ENCODE measurements around the gene MTCL3.

DNA sequence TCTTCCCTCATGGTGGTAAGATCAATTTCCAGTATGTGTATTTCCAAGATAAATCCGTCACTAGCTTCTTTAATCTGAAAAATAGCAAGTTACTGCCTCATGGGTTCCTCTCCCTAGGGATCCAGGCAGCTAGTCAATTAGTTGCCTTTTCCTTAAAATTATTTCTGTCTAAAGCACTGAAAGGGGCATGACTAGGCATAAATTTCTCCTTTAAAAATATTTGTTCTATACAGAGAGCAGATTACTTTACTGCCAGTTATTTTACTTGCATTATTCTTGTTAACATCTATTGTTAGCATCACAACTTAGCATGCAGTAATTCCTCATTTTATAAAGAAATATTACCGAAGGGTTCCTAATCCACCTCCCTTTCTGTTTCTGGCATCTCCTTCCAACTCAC lies 1.4 kb downstream of the MTCL3 start:
- TF ChIP-seq, protein P1, sequence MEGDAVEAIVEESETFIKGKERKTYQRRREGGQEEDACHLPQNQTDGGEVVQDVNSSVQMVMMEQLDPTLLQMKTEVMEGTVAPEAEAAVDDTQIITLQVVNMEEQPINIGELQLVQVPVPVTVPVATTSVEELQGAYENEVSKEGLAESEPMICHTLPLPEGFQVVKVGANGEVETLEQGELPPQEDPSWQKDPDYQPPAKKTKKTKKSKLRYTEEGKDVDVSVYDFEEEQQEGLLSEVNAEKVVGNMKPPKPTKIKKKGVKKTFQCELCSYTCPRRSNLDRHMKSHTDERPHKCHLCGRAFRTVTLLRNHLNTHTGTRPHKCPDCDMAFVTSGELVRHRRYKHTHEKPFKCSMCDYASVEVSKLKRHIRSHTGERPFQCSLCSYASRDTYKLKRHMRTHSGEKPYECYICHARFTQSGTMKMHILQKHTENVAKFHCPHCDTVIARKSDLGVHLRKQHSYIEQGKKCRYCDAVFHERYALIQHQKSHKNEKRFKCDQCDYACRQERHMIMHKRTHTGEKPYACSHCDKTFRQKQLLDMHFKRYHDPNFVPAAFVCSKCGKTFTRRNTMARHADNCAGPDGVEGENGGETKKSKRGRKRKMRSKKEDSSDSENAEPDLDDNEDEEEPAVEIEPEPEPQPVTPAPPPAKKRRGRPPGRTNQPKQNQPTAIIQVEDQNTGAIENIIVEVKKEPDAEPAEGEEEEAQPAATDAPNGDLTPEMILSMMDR (IDR thresholded peaks at IDR 0.05) = no peak
- no peak for TF ChIP-seq EP300 (IDR thresholded peaks at IDR 0.05; ENCODE audit: low read depth)
